Activated CD8-positive, alpha-beta T cell treated with anti-CD3 and anti-CD28 coated beads for 36 hours (primary cell): ENCODE results near the gene PEX7. TPM values are rescaled to one million over a fixed set of nuclear protein-coding genes. Genes with fewer than 3 reads are reported as not detected.
"Not testable (repeated sequence)": the region's sequence is repeated elsewhere in the genome, so short reads cannot be mapped to it uniquely, and the experiment has no call there.

ENCODE experiments used
- ATAC-seq: fragments of 200-7000 bp; cut with Tn5 transposase; one replicate; pipeline ENCODE4 v1.10.0; 2021; ENCODE audit warnings: mild to moderate bottlenecking, moderate library complexity
- CTCF ChIA-PET: fragments of 350-600 bp; sonication (Branson Sonifier 250); formaldehyde crosslinking; loops from one replicate; lab custom pipeline; 2021; ENCODE audit warnings: antibody characterized with exemption; lab: Charles Lee
- POLR2A ChIA-PET: fragments of 350-600 bp; sonication (Branson Sonifier 250); formaldehyde crosslinking; loops from one replicate; lab custom pipeline; 2021; ENCODE audit warnings: antibody characterized with exemption; lab: Charles Lee
- DNase-seq: peaks from one replicate; pipeline ENCODE4 v3.0.0-alpha.2; 2020
- H3K27ac Mint-ChIP-seq: one replicate; pipeline ENCODE4 v1.8.0; 2021; ENCODE audit warnings: mild to moderate bottlenecking, mixed read lengths
- H3K27me3 Mint-ChIP-seq: one replicate; pipeline ENCODE4 v1.8.0; 2021; ENCODE audit warnings: mixed read lengths
- H3K36me3 Mint-ChIP-seq: one replicate; pipeline ENCODE4 v1.8.0; 2021; ENCODE audit warnings: low read depth, mixed read lengths
- H3K4me1 Mint-ChIP-seq: one replicate; pipeline ENCODE4 v1.8.0; 2021; ENCODE audit warnings: low read depth, mixed read lengths
- H3K4me3 Mint-ChIP-seq: one replicate; pipeline ENCODE4 v1.8.0; 2021; ENCODE audit warnings: mild to moderate bottlenecking, moderate library complexity, mixed read lengths
- H3K9me3 Mint-ChIP-seq: one replicate; pipeline ENCODE4 v1.8.0; 2021; ENCODE audit warnings: mixed read lengths
- intact Hi-C: fragments of 100-400 bp; cut with micrococcal nuclease; formaldehyde crosslinking; loops from one replicate; pipeline ENCODE4 v1.10.0; 2022
- total RNA-seq, 2 experiments: library from RNA; stranded (reverse); gene quantifications; one replicate each; pipeline ENCODE4 v1.2.3, GENCODE V29; 2021
- TF ChIP-seq, protein P1 (sequence below): fragments of 200-600 bp; IDR thresholded peaks from one replicate; pipeline ENCODE4 v1.8.0; 2022; ENCODE audit warnings: antibody characterized with exemption, mild to moderate bottlenecking

PEX7 gene
- total RNA-seq, 2 experiments from 2014 or later = 4.5 to 6.0 TPM

DNA sequence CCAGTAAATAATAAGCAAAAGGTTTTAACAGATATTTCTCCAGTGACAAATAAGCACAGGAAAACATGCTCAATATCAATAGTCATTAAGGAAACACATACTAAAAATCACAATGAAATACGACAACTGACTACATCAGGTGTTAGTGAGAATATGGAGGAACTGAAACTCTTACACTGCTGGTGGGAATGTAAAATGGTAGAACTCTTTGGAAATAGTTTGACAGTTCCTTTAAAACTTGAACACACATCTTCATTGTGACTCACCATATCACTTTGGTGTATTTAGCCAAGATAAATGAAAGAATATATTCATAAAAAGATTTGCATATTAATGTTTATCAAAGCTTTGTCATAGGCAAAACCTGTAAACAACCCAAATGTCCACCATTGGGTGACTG is 18.8 kb upstream of the PEX7 start:
- Mint-ChIP-seq H3K27me3 (peaks cover 3% of the 10 kb centered on the region), H3K36me3 (no peaks in the 10 kb centered on the region), H3K9me3 (no peaks in the 10 kb centered on the region), H3K27ac (no peak overlapping the region), H3K4me1 (no peaks in the 10 kb centered on the region), H3K4me3 (no peak overlapping the region)
- TF ChIP-seq, protein P1, sequence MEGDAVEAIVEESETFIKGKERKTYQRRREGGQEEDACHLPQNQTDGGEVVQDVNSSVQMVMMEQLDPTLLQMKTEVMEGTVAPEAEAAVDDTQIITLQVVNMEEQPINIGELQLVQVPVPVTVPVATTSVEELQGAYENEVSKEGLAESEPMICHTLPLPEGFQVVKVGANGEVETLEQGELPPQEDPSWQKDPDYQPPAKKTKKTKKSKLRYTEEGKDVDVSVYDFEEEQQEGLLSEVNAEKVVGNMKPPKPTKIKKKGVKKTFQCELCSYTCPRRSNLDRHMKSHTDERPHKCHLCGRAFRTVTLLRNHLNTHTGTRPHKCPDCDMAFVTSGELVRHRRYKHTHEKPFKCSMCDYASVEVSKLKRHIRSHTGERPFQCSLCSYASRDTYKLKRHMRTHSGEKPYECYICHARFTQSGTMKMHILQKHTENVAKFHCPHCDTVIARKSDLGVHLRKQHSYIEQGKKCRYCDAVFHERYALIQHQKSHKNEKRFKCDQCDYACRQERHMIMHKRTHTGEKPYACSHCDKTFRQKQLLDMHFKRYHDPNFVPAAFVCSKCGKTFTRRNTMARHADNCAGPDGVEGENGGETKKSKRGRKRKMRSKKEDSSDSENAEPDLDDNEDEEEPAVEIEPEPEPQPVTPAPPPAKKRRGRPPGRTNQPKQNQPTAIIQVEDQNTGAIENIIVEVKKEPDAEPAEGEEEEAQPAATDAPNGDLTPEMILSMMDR = no peak
- ChIA-PET POLR2A (interaction anchor here (1.6 kb wide), 1 partner anchor 19 kb away, joined by 3 read pairs; the partner anchor contains the start of gene PEX7), CTCF (interaction anchor here (1.5 to 3.6 kb wide), 2 partner anchors 11 to 160 kb away, joined by 7 to 14 read pairs; partner anchors contain the start of gene MAP3K5)
- intact Hi-C loops = no loop called here
- DNase-seq (no peak), ATAC-seq (no peak)

DNA sequence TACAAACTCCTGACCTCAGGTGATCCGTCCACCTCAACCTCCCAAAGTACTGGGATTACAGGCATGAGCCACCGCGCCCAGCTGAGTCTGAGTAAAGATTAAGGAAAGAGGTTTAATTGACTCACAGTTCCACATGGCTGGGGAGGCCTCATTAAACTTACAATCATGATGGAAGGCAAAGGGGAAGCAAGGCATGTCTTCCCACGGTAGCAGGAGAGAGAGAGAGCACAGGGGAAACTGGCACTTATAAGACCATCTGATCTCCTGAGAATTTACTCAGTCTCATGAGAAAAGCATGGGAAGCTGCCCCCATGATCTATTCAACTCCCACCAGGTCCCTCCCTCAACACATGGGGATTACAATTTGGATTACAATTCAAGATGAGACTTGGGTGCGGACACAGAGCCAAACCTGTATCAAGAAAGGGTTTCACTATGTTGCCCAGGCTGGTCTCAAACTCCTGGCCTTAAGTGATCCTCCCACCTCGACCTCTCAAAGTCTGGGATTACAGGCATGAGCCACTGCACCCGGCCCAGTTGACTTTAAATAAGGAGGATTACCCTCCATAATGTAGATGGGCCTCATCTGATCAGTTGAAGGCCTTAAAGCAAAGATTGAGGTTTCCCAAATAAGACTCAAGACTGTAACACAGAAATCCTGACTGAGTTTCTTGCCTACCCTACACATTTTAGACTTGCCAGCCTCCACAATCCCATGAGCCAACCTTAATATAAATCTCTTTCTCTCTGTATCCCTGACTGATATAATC is 13.1 kb upstream of the PEX7 start:
- Mint-ChIP-seq H3K27me3 (no peaks in the 10 kb centered on the region), H3K4me1 (no peaks in the 10 kb centered on the region), H3K27ac (no peak overlapping the region), H3K4me3 (no peak overlapping the region), H3K9me3 (no peaks in the 10 kb centered on the region), H3K36me3 (no peaks in the 10 kb centered on the region)
- TF ChIP-seq, protein P1 = no peak
- CTCF ChIA-PET = no interaction called here
- ATAC-seq = no peak
- intact Hi-C loops = no loop called here
- POLR2A ChIA-PET = no interaction called here
- no peak for DNase-seq

DNA sequence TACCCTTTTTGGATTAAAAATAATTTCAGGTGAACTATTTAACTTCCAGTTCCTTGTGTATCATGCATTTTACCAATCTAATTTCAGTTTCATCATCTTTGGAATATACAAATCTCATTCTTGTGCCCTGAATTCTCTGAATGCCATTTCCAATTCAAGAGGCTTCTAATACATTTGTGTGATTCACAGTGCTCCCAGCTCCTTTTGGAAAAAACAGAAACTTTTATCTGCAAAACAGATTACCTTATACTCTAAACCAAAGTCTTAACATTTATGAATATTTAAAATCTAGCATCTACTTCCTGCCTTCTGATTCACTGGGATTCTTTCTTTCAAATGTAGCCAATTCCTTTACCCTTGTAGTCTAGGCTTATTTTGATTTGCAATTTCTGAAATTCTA is 11.1 kb upstream of the PEX7 start:
- H3K27me3 Mint-ChIP-seq = peaks cover 1% of the 10 kb centered on the region
- TF ChIP-seq, protein P1 = no peak
- ATAC-seq (no peak), DNase-seq (no peak)
- CTCF ChIA-PET = interaction anchor here (0.8 to 2.1 kb wide), 4 partner anchors 19 to 167 kb away, joined by 3 to 8 read pairs (median 4); partner anchors contain the start of gene MAP3K5
- H3K36me3 Mint-ChIP-seq = no peaks in the 10 kb centered on the region
- H3K4me3 Mint-ChIP-seq = no peak overlapping the region
- no peak overlapping the region for H3K27ac Mint-ChIP-seq
- intact Hi-C loops = no loop called here
- H3K4me1 Mint-ChIP-seq = no peaks in the 10 kb centered on the region
- H3K9me3 Mint-ChIP-seq = no peaks in the 10 kb centered on the region
- POLR2A ChIA-PET = no interaction called here

DNA sequence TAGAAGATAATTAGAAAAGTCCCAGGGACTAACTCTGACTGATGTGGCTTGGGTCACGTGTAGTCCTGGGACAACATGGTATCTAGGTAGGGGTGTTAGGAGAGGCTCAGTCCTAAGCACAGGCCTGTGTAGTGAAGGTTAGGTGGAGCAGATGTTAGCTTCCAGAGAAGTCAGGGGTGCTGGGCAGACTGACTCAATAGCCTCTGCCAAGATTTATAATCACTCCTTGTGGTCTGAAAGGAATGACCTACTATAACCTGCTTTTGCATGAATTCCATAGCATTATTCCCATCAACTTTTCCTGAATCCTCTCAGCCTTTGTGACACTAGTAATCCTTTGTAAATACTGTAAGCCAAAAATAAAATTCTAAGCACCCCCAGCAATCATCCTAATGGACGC is 10.2 kb upstream of the PEX7 start:
- CTCF ChIA-PET = interaction anchor here (1.7 to 2.1 kb wide), 2 partner anchors 37 to 168 kb away, joined by 4 to 8 read pairs; no protein-coding TSS in a partner anchor
- no peaks in the 10 kb centered on the region for H3K36me3 Mint-ChIP-seq
- POLR2A ChIA-PET = no interaction called here

DNA sequence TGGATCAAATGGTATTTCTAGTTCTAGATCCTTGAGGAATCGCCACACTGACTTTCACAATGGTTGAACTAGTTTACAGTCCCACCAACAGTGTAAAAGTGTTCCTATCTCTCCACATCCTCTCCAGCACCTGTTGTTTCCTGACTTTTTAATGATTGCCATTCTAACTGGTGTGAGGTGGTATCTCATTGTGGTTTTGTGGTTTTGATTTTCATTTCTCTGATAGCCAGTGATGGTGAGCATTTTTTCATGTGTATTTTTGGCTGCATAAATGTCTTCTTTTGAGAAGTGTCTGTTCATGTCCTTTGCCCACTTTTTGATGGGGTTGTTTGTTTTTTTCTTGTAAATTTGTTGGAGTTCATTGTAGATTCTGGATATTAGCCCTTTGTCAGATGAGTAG is 6.8 kb upstream of the PEX7 start:
- H3K27ac Mint-ChIP-seq, POLR2A ChIA-PET, DNase-seq, H3K9me3 Mint-ChIP-seq, H3K36me3 Mint-ChIP-seq, CTCF ChIA-PET, ATAC-seq, H3K27me3 Mint-ChIP-seq, intact Hi-C loops, H3K4me1 Mint-ChIP-seq, H3K4me3 Mint-ChIP-seq: not testable (repeated sequence)

More for the DNA sequence above, 10.2 kb upstream of the PEX7 start:
- ATAC-seq = no peak
- TF ChIP-seq, protein P1 = no peak
- no peak overlapping the region for H3K27ac Mint-ChIP-seq
- intact Hi-C loops = no loop called here
- H3K4me3 Mint-ChIP-seq = no peak overlapping the region
- H3K4me1 Mint-ChIP-seq = no peaks in the 10 kb centered on the region
- no peaks in the 10 kb centered on the region for H3K9me3 Mint-ChIP-seq
- no peak for DNase-seq
- H3K27me3 Mint-ChIP-seq = peaks cover 2% of the 10 kb centered on the region
